Caco-2 (cell line): ENCODE measurements around the gene IL32. TPM values are rescaled to one million over a fixed set of nuclear protein-coding genes. Genes with fewer than 3 reads are reported as not detected.
"Not testable (repeated sequence)": the region's sequence is repeated elsewhere in the genome, so short reads cannot be mapped to it uniquely, and the experiment has no call there.

ENCODE experiments used
- BruUV-seq: library from RNA; stranded (reverse); fragments of 400-500 nt; replicated peaks from 2 replicates; lab custom pipeline; 2021; lab: Mats Ljungman, UMichigan
- CTCF ChIA-PET: fragments of 300-600 bp; sonication (Branson Sonifier 250); formaldehyde crosslinking; loops from one replicate; lab custom pipeline; 2022; ENCODE audit warnings: antibody characterized with exemption; lab: Charles Lee
- POLR2A ChIA-PET: fragments of 300-600 bp; sonication (Branson Sonifier 250); formaldehyde crosslinking; loops from one replicate; lab custom pipeline; 2022; ENCODE audit warnings: antibody characterized with exemption; lab: Charles Lee
- DNase-seq, 2 experiments: peaks; one replicate each; pipeline versions ENCODE4 v3.0.0 to v3.0.0-alpha.2; 2020 to 2022
- H3K27me3 ChIP-seq: replicated peaks from 2 replicates; pipeline ENCODE4 v1.6.0; 2011; ENCODE audit warnings: low read length; ENCODE audit not compliant: control insufficient read depth, insufficient read depth
- H3K36me3 ChIP-seq: 2 replicates; pipeline ENCODE4 v1.5.1; 2011; ENCODE audit warnings: low read length; ENCODE audit not compliant: control insufficient read depth, insufficient read depth
- H3K4me1 ChIP-seq: fragments of 250-450 bp; sonication (Bioruptor Pico); 2 replicates; pipeline ENCODE4 v1.5.1; 2020; ENCODE audit warnings: mild to moderate bottlenecking
- H3K4me3 ChIP-seq: 2 replicates; pipeline ENCODE4 v1.5.1; 2011; ENCODE audit warnings: low read depth, mild to moderate bottlenecking, control low read depth, low read length
- H3K9me3 ChIP-seq: fragments of 250-450 bp; sonication (Bioruptor Pico); 2 replicates; pipeline ENCODE4 v1.5.1; 2020; ENCODE audit warnings: mild to moderate bottlenecking, moderate library complexity
- H3K27ac Mint-ChIP-seq: one replicate; pipeline ENCODE4 v1.8.0; 2022; ENCODE audit warnings: mixed read lengths; ENCODE audit not compliant: unreplicated experiment
- H3K27me3 Mint-ChIP-seq: one replicate; pipeline ENCODE4 v1.8.0; 2022; ENCODE audit warnings: mixed read lengths; ENCODE audit not compliant: insufficient read depth, unreplicated experiment
- H3K36me3 Mint-ChIP-seq: one replicate; pipeline ENCODE4 v1.8.0; 2022; ENCODE audit warnings: mild to moderate bottlenecking, mixed read lengths; ENCODE audit not compliant: insufficient read depth, unreplicated experiment
- H3K4me1 Mint-ChIP-seq: one replicate; pipeline ENCODE4 v1.8.0; 2022; ENCODE audit warnings: low read depth, mixed read lengths; ENCODE audit not compliant: unreplicated experiment
- H3K4me3 Mint-ChIP-seq: one replicate; pipeline ENCODE4 v1.8.0; 2022; ENCODE audit warnings: mild to moderate bottlenecking, moderate library complexity, mixed read lengths; ENCODE audit not compliant: unreplicated experiment
- H3K9me3 Mint-ChIP-seq: one replicate; pipeline ENCODE4 v1.8.0; 2022; ENCODE audit warnings: mixed read lengths; ENCODE audit not compliant: unreplicated experiment
- intact Hi-C: fragments of 100-400 bp; cut with micrococcal nuclease; formaldehyde crosslinking; loops from one replicate; pipeline ENCODE4 v1.10.0; 2022; ENCODE audit not compliant: unreplicated experiment
- total RNA-seq: library from RNA; stranded (reverse); gene quantifications from 2 replicates; pipeline ENCODE4 v1.2.3, GENCODE V29; 2022
- TF ChIP-seq, protein P1 (sequence below), 2 experiments: fragments of 200-600 bp in 1 of 2; IDR thresholded peaks; 1 replicate in 1 of 2; 2 replicates in 1 of 2; pipeline versions ENCODE4 v1.5.1 to v1.8.0; 2011 to 2022; ENCODE audit warnings: antibody characterized with exemption in 1 of 2, control low read depth in 1 of 2, inconsistent platforms in 1 of 2, low read depth in 1 of 2, low read length in 1 of 2, mild to moderate bottlenecking in 1 of 2, moderate library complexity in 1 of 2; ENCODE audit not compliant: insufficient read depth in 1 of 2, severe bottlenecking in 1 of 2, unreplicated experiment in 1 of 2

IL32 gene
- total RNA-seq, 1 experiment from 2014 or later = 149 TPM

DNA sequence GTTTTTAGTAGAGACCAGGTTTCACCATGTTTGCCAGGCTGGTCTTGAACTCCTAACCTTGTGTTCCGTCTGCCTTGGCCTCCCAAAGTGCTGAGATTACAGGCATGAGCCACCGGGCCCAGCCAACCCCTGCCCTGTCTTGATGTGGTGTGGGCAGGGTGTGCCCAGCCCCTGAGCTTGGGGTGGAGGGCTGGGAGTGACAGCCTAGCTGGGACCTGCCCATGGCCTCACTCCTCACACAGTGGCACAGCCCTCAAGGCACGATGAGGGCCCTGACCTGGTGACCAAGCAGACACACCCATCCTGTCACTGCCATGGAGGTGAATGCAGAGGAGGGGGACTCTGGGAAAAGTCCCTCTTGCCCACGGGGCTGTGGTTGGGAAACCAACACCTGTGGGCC, 3.0 kb downstream of the IL32 start:
- CTCF ChIA-PET = no interaction called here
- Mint-ChIP-seq H3K9me3 (no peaks in the 10 kb centered on the region), H3K4me1 (peaks cover 9% of the 10 kb centered on the region), H3K27ac (no peak overlapping the region), H3K4me3 (no peak overlapping the region), H3K36me3 (peaks cover 19% of the 10 kb centered on the region), H3K27me3 (peaks cover under 1% of the 10 kb centered on the region)
- intact Hi-C loops = no loop called here
- no peak overlapping the region for H3K4me3 ChIP-seq
- H3K27me3 ChIP-seq = no peaks in the 10 kb centered on the region
- no peaks in the 10 kb centered on the region for H3K9me3 ChIP-seq
- no TSS peak for BruUV-seq
- H3K36me3 ChIP-seq = no peaks in the 10 kb centered on the region
- TF ChIP-seq, protein P1, sequence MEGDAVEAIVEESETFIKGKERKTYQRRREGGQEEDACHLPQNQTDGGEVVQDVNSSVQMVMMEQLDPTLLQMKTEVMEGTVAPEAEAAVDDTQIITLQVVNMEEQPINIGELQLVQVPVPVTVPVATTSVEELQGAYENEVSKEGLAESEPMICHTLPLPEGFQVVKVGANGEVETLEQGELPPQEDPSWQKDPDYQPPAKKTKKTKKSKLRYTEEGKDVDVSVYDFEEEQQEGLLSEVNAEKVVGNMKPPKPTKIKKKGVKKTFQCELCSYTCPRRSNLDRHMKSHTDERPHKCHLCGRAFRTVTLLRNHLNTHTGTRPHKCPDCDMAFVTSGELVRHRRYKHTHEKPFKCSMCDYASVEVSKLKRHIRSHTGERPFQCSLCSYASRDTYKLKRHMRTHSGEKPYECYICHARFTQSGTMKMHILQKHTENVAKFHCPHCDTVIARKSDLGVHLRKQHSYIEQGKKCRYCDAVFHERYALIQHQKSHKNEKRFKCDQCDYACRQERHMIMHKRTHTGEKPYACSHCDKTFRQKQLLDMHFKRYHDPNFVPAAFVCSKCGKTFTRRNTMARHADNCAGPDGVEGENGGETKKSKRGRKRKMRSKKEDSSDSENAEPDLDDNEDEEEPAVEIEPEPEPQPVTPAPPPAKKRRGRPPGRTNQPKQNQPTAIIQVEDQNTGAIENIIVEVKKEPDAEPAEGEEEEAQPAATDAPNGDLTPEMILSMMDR (IDR thresholded peaks at IDR 0.05; ENCODE audit: insufficient read depth in 1 of 2, low read depth in 1 of 2, low read length in 1 of 2, severe bottlenecking in 1 of 2, unreplicated experiment in 1 of 2) = no peak
- no peak for DNase-seq
- POLR2A ChIA-PET = no interaction called here
- peaks cover 16% of the 10 kb centered on the region for H3K4me1 ChIP-seq

- BruUV-seq, DNase-seq, H3K4me1 Mint-ChIP-seq, H3K27me3 Mint-ChIP-seq, CTCF ChIA-PET, H3K4me3 ChIP-seq, H3K27ac Mint-ChIP-seq, H3K9me3 ChIP-seq, H3K27me3 ChIP-seq, POLR2A ChIA-PET, H3K9me3 Mint-ChIP-seq, intact Hi-C loops, H3K36me3 ChIP-seq, H3K4me3 Mint-ChIP-seq: not testable (repeated sequence)
- peaks cover 15% of the 10 kb centered on the region for H3K4me1 ChIP-seq
- H3K36me3 Mint-ChIP-seq = peaks cover 19% of the 10 kb centered on the region
Measured at GRCh38 chr16:3069146-3069545, 3.7 kb downstream of the IL32 start.

DNA sequence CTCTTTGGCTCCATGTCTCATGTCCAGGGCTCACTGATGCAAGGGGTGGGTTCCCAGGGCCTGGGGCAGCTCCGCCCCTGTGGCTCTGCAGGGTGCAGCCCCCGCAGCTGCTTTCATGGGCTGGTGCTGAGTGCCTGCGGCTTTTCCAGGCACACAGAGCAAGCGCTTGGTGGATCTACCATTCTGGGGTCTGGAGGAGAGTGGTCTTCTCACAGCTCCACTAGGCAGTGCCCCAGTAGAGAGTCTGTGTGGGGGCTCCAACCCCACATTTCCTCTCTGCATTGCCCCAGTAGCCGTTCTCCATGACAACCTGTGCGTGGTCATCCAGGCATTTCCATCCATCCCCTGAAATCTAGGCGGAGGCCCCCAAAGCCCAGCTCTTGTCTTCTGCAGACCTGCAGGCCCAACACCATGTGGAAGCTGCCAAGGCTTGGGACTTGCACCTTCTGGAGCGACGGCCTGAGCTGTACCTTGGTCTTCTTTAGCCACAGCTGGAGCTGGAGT, 5.2 kb downstream of the IL32 start:
- no peak overlapping the region for H3K27ac Mint-ChIP-seq
- H3K9me3 Mint-ChIP-seq = no peaks in the 10 kb centered on the region
- peaks cover 13% of the 10 kb centered on the region for H3K36me3 Mint-ChIP-seq
- BruUV-seq = no TSS peak
- CTCF ChIA-PET = no interaction called here
- intact Hi-C loops = no loop called here
- peaks cover 9% of the 10 kb centered on the region for H3K4me1 Mint-ChIP-seq
- no peak for DNase-seq
- POLR2A ChIA-PET = no interaction called here
- H3K4me3 Mint-ChIP-seq = no peak overlapping the region
- Histone ChIP-seq H3K4me1 (peaks cover 7% of the 10 kb centered on the region), H3K4me3 (no peak overlapping the region), H3K36me3 (no peaks in the 10 kb centered on the region), H3K27me3 (no peaks in the 10 kb centered on the region), H3K9me3 (no peaks in the 10 kb centered on the region)
- TF ChIP-seq, protein P1 (IDR thresholded peaks at IDR 0.05; ENCODE audit: insufficient read depth in 1 of 2, low read depth in 1 of 2, low read length in 1 of 2, severe bottlenecking in 1 of 2, unreplicated experiment in 1 of 2) = no peak
- peaks cover 8% of the 10 kb centered on the region for H3K27me3 Mint-ChIP-seq

DNA sequence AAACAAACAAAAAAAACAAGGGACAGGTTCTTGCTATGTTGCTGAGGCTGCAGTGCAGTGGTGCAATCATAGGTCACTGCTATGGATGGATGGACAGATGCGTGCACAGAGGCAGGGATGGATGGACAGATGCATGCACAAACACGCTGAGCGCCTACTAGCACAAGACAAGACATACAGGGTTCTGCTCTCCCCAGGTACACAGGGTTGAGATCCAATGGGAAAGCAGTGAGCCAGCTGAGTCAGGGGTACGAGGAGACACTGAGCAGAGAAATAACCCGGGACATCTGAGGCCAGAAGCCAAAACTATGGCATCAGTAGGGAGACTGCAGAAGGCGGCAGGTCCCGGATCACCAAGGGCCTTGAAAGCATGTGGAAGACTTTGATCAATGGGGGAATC, 6.2 kb downstream of the IL32 start:
- BruUV-seq = no TSS peak
- TF ChIP-seq, protein P1 (IDR thresholded peaks at IDR 0.05; ENCODE audit: insufficient read depth in 1 of 2, low read depth in 1 of 2, low read length in 1 of 2, severe bottlenecking in 1 of 2, unreplicated experiment in 1 of 2) = no peak
- peaks cover 12% of the 10 kb centered on the region for H3K36me3 Mint-ChIP-seq
- Histone ChIP-seq H3K4me3 (no peak overlapping the region), H3K27me3 (no peaks in the 10 kb centered on the region), H3K9me3 (no peaks in the 10 kb centered on the region), H3K4me1 (no peaks in the 10 kb centered on the region), H3K36me3 (no peaks in the 10 kb centered on the region)
- ChIA-PET POLR2A (no interaction called here), CTCF (no interaction called here)
- peaks cover 8% of the 10 kb centered on the region for H3K27me3 Mint-ChIP-seq
- H3K4me1 Mint-ChIP-seq = peaks cover 9% of the 10 kb centered on the region
- intact Hi-C loops = no loop called here
- H3K4me3 Mint-ChIP-seq = no peak overlapping the region
- no peak for DNase-seq
- H3K9me3 Mint-ChIP-seq = no peaks in the 10 kb centered on the region
- no peak overlapping the region for H3K27ac Mint-ChIP-seq

GRCh38 chr16:3072148-3072547, 6.7 kb downstream of the IL32 start:
- POLR2A ChIA-PET, BruUV-seq, H3K4me3 Mint-ChIP-seq: not testable (repeated sequence)

More at GRCh38 chr16:3072148-3072547, 6.7 kb downstream of the IL32 start:
- H3K4me1 ChIP-seq, CTCF ChIA-PET, DNase-seq, H3K36me3 Mint-ChIP-seq, H3K36me3 ChIP-seq, H3K27ac Mint-ChIP-seq, H3K4me3 ChIP-seq, H3K9me3 ChIP-seq, H3K4me1 Mint-ChIP-seq, intact Hi-C loops, H3K27me3 Mint-ChIP-seq, H3K9me3 Mint-ChIP-seq, H3K27me3 ChIP-seq: not testable (repeated sequence)
